SK-N-MC (cell line): ENCODE measurements around the gene DLX2.

Experiments used
- EZH2 ChIP-seq: fragments of 200-600 bp; sonication (generic); IDR thresholded peaks from one replicate; pipeline ENCODE4 v1.6.1; 2017; ENCODE audit warnings: antibody characterized with exemption
- POLR2AphosphoS5 ChIP-seq: IDR thresholded peaks from 2 replicates; pipeline ENCODE4 v1.6.1; 2012; ENCODE audit warnings: mild to moderate bottlenecking, low read depth, low read length, borderline replicate concordance

DNA sequence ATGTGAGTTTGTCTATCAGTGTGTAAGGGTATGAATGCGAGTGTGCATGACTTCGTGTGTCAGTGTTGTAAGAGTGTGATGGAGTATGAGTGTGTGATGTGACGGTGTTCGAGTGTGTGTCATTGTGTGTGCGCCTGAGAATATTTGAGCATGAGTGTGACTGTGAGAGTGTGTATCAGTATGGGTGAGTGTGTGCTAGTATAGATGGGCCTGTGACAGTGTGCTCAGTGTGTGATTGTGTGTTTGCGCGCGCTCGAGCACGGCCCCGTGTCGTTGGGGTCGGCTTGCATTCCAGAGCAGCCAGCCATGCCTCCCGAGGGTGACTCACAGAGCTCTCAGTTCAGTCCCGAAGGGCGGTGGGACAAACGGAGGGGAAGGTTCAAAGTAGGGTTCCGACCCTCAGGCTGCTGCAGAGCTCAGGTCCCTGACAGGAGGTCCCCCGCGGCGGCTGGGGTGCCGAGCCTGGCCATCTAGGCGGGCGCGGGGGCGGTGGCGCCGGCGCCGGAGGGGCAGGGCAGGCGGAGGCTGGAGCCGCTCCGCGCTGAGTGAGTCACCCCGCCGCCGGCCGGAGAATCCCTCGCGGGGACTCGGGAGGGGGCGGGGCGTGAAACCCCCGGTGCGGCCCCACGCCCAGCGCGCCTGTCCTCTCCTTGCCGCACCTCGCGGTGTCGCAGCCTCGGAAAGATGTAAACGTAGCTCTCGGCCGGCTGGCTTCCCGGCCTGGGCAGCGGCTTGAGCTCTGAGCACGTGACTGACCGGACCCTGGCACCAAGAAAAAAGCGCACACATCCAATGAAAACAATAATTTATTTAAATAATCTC is 3.8 kb downstream of the DLX2 start:
- TF ChIP-seq POLR2AphosphoS5 (no peak), EZH2 (no peak)
